Esophagus muscularis mucosa (tissue), 4 donors: Measurements from ENCODE around the gene STAP2. TPM values are rescaled to one million over a fixed set of nuclear protein-coding genes. Genes with fewer than 3 reads are reported as not detected.
"Not testable (repeated sequence)": the region's sequence is repeated elsewhere in the genome, so short reads cannot be mapped to it uniquely, and the experiment has no call there.

Source experiments
- DNase-seq: peaks from one replicate; pipeline ENCODE4 v3.0.0-alpha.2; 2017; ENCODE audit errors: extremely low spot score
- H3K27ac ChIP-seq, 4 donors: fragments of 200-600 bp; sonication (generic); replicated peaks in 1 of 4; 1 replicate in 3 of 4; 2 replicates in 1 of 4; pipeline ENCODE4 v1.5.1; 2016 to 2019; ENCODE audit warnings: mild to moderate bottlenecking in 1 of 4
- H3K27me3 ChIP-seq, 4 donors: fragments of 200-600 bp; sonication (generic); one replicate each; pipeline versions ENCODE4 v1.5.1 to v1.6.0; 2016 to 2019
- H3K36me3 ChIP-seq, 4 donors: fragments of 200-600 bp; sonication (generic); one replicate each; pipeline ENCODE4 v1.5.1; 2016 to 2019
- H3K4me1 ChIP-seq, 4 donors: fragments of 200-600 bp; sonication (generic); one replicate each; pipeline ENCODE4 v1.5.1; 2016 to 2019
- H3K4me3 ChIP-seq, 4 donors: fragments of 200-600 bp; sonication (generic); 1 replicate in 2 of 4; 2 replicates in 2 of 4; pipeline ENCODE4 v1.5.1; 2016 to 2019; ENCODE audit warnings: mild to moderate bottlenecking in 4 of 4, moderate library complexity in 1 of 4
- H3K9me3 ChIP-seq, 4 donors: fragments of 200-600 bp; sonication (generic); 1 replicate in 3 of 4; 2 replicates in 1 of 4; pipeline ENCODE4 v1.5.1; 2016 to 2019
- CTCF ChIP-seq, 3 experiments: fragments of 200-600 bp in 2 of 3; fragments of 450-650 bp in 1 of 3; sonication (generic) in 2 of 3; IDR thresholded peaks; one replicate each; pipeline ENCODE4 v1.5.1; 2017 to 2019; ENCODE audit warnings: antibody characterized with exemption in 3 of 3, mild to moderate bottlenecking in 2 of 3, moderate library complexity in 1 of 3
- EP300 ChIP-seq: sonication (generic); formaldehyde crosslinking; IDR thresholded peaks from one replicate; pipeline ENCODE4 v1.6.1; 2017; ENCODE audit warnings: antibody characterized with exemption
- POLR2A ChIP-seq: fragments of 450-650 bp; IDR thresholded peaks from one replicate; pipeline ENCODE4 v1.6.1; 2017; ENCODE audit warnings: antibody characterized with exemption, moderate library complexity, mild to moderate bottlenecking, low read depth
- POLR2AphosphoS5 ChIP-seq, 2 donors: sonication (generic); formaldehyde crosslinking; IDR thresholded peaks; one replicate each; pipeline ENCODE4 v1.6.1; 2017; ENCODE audit warnings: antibody characterized with exemption in 2 of 2
- WGBS: methylation state at CpG from one replicate; pipeline ENCODE4 v1.1.5; 2018; 5-methylcytosine and 5-hydroxymethylcytosine counted together
- intact Hi-C: fragments of 100-400 bp; cut with DNase I; formaldehyde crosslinking; loops from one replicate; pipeline ENCODE4 v1.15.1; 2023
- total RNA-seq, 4 donors: library from RNA; depleted of rRNA; stranded (reverse); fragments of >200 nt; gene quantifications; one replicate each; pipeline versions ENCODE4 v1.1.0 to v1.2.1, GENCODE V29; 2016

Gene STAP2
- total RNA-seq, 4 donors from 2014 or later = 0.52 to 3.3 (median 1.7) TPM; not detected in 1

GRCh38 chr19:4350111-4350510, 11.5 kb upstream of the STAP2 start:
- Histone ChIP-seq H3K27ac (no peak overlapping the region), H3K9me3 (no peaks in the 10 kb centered on the region), H3K4me1 (peaks cover 0 to 7% (median 2%) of the 10 kb centered on the region in 4 donors), H3K27me3 (no peaks in the 10 kb centered on the region), H3K4me3 (no peak overlapping the region), H3K36me3 (peaks cover 0 to 50% (median 26%) of the 10 kb centered on the region in 4 donors)
- no peak for DNase-seq
- TF ChIP-seq CTCF (IDR thresholded peaks at IDR 0.05) = no peak
- no peak for TF ChIP-seq EP300
- TF ChIP-seq POLR2A = no peak
- no peak for TF ChIP-seq POLR2AphosphoS5 (IDR thresholded peaks at IDR 0.05)
- WGBS = 92% methylated on average over 8 of the region's 8 CpGs
- intact Hi-C loops = no loop called here

- H3K27ac ChIP-seq, H3K9me3 ChIP-seq, H3K4me3 ChIP-seq, DNase-seq, H3K27me3 ChIP-seq, intact Hi-C loops: not testable (repeated sequence)
- 94% methylated on average over 16 of the region's 16 CpGs for WGBS
- Histone ChIP-seq H3K36me3 (peaks cover 0 to 41% (median 23%) of the 10 kb centered on the region in 4 donors), H3K4me1 (peaks cover 3 to 12% (median 7%) of the 10 kb centered on the region in 4 donors)
Measured at GRCh38 chr19:4349225-4349624, 10.6 kb upstream of the STAP2 start.

- intact Hi-C loops = no loop called here
- peaks cover 0 to 34% (median 18%) of the 10 kb centered on the region in 4 donors for H3K36me3 ChIP-seq
- H3K27ac ChIP-seq = no peak overlapping the region
- TF ChIP-seq POLR2A = no peak
- TF ChIP-seq EP300 = no peak
- TF ChIP-seq CTCF (IDR thresholded peaks at IDR 0.05) = no peak
- no peak for TF ChIP-seq POLR2AphosphoS5 (IDR thresholded peaks at IDR 0.05)
- H3K9me3 ChIP-seq = no peaks in the 10 kb centered on the region
- H3K4me3 ChIP-seq = no peak overlapping the region
- H3K4me1 ChIP-seq = peaks cover 7 to 18% (median 12%) of the 10 kb centered on the region in 4 donors
- DNase-seq = no peak
- WGBS = 67% methylated on average over 6 of the region's 6 CpGs
- H3K27me3 ChIP-seq = no peaks in the 10 kb centered on the region
Measured at GRCh38 chr19:4347521-4347920, 8.9 kb upstream of the STAP2 start.

- DNase-seq = no peak
- no peak for TF ChIP-seq POLR2A
- TF ChIP-seq CTCF (IDR thresholded peaks at IDR 0.05) = no peak
- no peak for TF ChIP-seq POLR2AphosphoS5 (IDR thresholded peaks at IDR 0.05)
- TF ChIP-seq EP300 = no peak
- no peak overlapping the region for H3K27ac ChIP-seq
- peaks cover 0 to 34% (median 18%) of the 10 kb centered on the region in 4 donors for H3K36me3 ChIP-seq
- peaks cover 12 to 24% (median 15%) of the 10 kb centered on the region in 4 donors for H3K4me1 ChIP-seq
- no peak overlapping the region for H3K4me3 ChIP-seq
- WGBS = 89% methylated on average over 6 of the region's 6 CpGs
- H3K27me3 ChIP-seq = no peaks in the 10 kb centered on the region
- H3K9me3 ChIP-seq = no peaks in the 10 kb centered on the region
- intact Hi-C loops = no loop called here
Measured at GRCh38 chr19:4346020-4346383, 7.4 kb upstream of the STAP2 start.

GRCh38 chr19:4345342-4346019, 6.9 kb upstream of the STAP2 start:
- Histone ChIP-seq H3K36me3 (peaks cover 0 to 31% (median 18%) of the 10 kb centered on the region in 4 donors), H3K27ac (no peak overlapping the region), H3K27me3 (no peaks in the 10 kb centered on the region), H3K4me3 (no peak overlapping the region), H3K4me1 (peaks cover 12 to 24% (median 15%) of the 10 kb centered on the region in 4 donors), H3K9me3 (no peaks in the 10 kb centered on the region)
- TF ChIP-seq EP300 (no peak), CTCF (IDR thresholded peaks at IDR 0.05) (no peak), POLR2AphosphoS5 (IDR thresholded peaks at IDR 0.05) (no peak), POLR2A (no peak)
- 90% methylated on average over 10 of the region's 15 CpGs for WGBS
- intact Hi-C loops = no loop called here
- no peak for DNase-seq
